Stimulated activated CD8-positive, alpha-beta memory T cell treated with anti-CD3 and anti-CD28 coated beads, Interleukin-4, amount 100 ng/mL, for 1 hour (primary cell): Measurements from ENCODE around the gene JOSD2.

ENCODE experiments used
- DNase-seq, 2 donors: peaks; one replicate each; pipeline ENCODE4 v3.0.0-alpha.2; 2020; ENCODE audit warnings: low read depth in 2 of 2, low spot score in 1 of 2

The JOSD2 gene

DNA sequence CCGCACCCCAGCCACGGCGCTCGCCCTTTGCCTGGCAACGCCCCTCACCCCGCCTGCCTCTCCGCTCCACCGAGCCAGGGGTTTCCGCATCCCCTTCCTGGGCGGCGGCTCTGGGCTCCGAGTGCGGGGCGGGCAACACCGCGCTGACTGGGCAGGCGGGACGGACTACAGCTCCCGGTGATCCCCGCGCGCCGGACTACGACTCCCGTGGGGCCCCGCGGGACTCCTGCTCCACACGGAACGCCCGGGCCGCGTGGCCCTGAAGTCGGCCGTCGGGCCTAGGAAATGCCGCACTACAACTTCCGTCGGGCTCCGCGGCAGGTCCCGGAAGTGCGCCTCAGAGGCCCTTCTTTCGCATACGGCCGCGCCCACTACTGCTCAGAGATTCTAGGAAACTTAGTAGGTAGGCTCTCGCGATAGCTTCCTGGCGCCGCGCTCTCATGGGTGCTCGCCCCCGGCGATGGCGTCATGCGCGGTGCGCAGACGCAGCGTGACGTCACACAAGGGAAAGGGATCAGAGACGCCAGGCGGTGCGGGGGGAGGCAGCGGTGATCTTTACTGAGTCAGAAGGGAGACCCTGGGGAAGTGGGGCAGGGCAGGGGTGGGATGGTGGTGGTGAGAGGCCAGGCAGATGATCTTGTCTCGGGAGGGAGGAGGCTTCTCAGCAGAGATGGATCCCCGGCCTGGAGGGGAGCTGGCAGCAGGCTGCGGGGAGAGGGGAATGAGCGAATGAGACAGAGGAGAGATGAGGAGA, at the start of gene JOSD2:
Gene JOSD2 (minus strand): TSS at position 123 of the 754 bp plus-strand sequence. CDS start 760 bp downstream, outside the sequence.
- peak; percentile 92 for DNase-seq

DNA sequence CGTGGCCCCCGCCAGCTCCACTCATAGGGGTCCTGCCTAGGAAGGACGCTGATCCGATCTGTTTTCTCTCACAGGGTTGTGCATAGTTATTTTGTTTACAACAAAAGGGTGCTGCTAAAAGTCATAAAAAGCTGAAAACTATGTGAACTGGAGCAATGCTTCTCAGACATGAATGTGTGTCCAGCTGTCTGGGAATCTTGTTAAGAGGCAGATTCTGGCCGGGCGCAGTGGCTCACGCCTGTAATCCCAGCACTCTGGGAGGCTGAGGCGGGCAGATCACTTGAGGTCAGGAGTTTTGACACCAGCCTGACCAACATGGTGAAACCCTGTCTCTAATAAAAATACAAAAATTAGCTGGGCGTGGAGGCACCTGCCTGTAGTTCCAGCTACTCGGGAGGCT, 48.6 kb upstream of the JOSD2 start:
- DNase-seq = no peak

- no peak for DNase-seq
Observed at GRCh38 chr19:50558449-50558848, 47.5 kb upstream of the JOSD2 start.

GRCh38 chr19:50558039-50558438, 47.0 kb upstream of the JOSD2 start:
- no peak for DNase-seq

GRCh38 chr19:50557009-50557613, 46.1 kb upstream of the JOSD2 start:
- no peak for DNase-seq

GRCh38 chr19:50556282-50557008, 45.5 kb upstream of the JOSD2 start:
- peak; percentile 36 to 47 for DNase-seq

DNA sequence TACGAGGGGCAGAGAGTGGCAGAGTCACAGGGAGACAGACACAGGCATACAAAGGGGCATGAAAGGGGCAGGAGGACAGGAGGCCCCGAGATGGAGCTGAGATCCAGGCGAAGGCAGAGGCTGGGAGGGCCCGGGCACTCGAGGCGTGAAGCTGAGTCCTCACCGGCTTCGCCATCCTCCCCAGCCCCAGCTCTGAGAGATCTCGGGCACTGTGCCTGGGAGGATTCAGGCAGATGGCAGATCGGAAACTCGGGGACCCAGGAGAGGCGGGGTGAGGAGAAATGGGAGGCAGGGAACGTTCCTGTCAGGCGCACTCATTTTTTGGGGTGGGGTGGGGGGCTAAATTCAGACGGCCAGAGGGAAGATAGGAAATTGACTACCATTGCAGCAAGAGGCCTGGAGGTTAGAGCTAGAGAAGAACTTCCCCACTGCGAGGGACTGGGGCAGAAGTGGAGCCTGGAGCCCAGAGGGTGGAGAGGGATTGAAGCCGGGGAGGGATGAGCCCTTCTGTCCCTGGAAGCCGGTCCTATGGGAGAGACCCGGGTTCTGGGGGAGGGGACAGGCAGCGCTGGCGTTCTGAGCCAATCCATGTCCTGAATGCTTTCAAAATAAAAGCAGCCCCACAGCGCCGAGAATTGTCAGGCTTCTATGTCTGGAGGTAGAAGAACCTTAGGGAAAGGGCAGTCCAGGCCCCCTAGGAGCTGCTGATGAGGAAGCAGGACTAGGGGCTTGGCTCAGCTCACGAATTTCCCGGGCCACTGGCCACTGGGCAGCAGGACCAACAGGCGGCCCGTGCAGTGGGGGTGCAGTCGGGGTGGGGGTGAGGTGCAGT, 44.7 kb upstream of the JOSD2 start:
- DNase-seq = no peak

- no peak for DNase-seq
Observed at GRCh38 chr19:50555033-50555432, 44.0 kb upstream of the JOSD2 start.

DNA sequence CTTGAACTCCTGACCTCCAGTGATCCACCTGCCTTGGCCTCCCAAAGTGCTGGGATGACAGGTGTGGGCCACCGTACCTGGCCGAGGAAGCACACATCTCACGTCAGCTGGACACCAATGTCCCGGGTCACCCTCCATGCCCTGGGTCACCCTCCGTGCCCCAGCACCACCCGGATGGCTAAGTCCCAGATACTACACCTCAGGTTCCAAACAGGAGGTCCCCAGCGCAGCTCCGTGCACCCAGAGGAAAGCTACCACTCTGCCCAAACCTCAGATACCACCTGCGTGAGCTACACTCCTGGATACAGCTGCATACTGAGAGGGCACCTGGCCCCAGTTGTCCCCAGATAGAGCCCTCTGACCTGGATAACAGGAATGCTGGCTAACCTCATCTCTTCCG, 43.2 kb upstream of the JOSD2 start:
- DNase-seq = no peak

- DNase-seq = no peak
Observed at GRCh38 chr19:50553134-50553703, 42.2 kb upstream of the JOSD2 start.

DNA sequence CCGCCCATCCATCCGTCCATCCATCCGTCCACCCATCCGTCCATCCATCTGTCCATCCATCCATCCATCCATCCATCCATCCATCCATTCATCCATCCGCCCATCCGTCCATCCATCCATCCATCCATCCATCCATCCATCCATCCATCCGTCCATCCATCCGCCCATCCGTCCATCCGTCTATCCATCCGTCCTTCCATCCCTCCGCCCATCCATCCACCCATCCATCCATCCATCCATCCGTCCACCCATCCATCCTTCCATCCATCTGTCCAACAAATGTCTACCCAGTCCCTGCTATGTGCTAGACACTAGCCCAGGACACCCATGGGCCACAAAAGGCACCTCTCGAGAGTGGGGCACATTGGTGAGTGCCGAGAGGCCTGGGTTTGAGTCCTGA, 41.5 kb upstream of the JOSD2 start:
- DNase-seq = no peak

GRCh38 chr19:50551715-50552187, 40.8 kb upstream of the JOSD2 start:
- DNase-seq = no peak

- DNase-seq = no peak
Observed at GRCh38 chr19:50551034-50551714, 40.2 kb upstream of the JOSD2 start.

GRCh38 chr19:50550594-50550966, 39.6 kb upstream of the JOSD2 start:
- no peak for DNase-seq

DNA sequence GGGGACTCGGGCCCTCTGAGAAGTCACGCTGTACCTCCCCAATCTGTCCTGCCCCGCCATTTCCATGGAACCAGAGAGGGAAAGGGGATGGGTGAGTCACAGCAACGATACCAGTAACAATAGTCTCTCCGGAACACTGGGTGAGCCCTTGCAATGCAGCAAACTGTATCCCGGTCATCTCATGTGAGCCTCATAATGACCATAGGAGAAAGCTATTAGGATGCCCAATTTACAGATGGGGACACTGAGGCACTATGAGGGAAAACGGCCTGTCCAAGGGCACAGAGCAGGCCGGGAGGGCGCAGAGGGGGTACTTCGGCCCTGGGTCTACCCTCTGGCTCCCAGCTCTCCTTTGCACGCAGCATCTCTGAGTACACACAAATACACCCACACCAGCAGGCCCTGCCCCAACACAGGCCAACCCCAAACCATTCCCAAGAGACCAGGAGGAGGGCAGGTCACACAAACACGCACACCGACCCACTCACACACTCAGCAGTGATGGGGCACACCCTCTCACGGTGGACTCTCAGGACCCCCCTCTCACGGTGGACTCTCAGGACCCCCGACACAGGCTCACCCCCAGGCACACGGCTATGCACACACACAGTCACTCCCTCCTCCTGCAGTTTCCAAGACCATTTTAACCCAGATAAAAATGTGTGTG, 39.1 kb upstream of the JOSD2 start:
- DNase-seq = no peak

DNA sequence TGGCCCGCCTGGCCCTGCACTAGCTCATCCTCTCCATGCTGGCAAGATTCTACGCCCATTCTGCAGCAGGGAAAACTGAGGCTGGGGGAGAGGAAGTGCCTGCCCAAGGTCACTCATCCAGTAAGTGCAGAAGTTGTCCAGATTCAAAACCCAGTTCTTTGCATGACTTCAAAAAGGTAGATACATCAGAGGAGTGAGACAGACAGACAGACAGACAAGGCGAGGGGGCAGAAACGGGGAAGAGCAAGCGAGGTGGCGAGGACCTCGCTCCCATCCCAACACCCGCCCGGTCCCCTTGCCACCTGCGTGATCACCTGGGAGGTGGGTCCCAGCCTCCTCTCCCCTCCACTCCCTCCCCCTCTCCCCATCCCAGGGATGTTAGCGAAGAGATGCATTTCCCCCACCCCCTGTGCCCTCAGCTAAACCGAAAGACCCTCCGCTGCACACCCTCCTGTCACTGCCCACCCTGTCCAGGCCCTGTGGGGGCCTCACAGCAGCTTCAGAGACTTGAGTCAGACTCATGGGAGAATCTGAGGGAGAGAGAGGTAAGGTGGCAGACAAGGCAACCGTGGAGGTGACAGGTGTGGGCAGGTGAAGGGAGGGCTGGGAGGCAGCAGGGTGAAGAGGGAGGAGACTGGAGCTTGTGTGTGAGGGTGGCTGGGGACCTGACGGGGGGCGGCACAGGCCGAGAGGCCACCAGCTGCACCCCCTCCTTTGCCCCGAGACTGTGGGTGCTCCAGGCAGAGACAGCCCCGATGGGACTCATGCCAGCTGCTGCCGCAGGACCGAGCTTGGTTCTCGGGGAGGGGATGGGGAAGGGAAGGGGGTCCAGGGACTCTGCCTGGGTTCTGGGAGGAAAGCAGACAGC, 38.3 kb upstream of the JOSD2 start:
- DNase-seq = no peak

GRCh38 chr19:50548191-50549058, 37.4 kb upstream of the JOSD2 start:
- no peak for DNase-seq
